Muscle layer of colon (tissue), 2 donors: ENCODE measurements around the gene MROH9.

Source experiments
- H3K27ac ChIP-seq: one replicate; pipeline ENCODE4 v1.7.0; 2013; ENCODE audit warnings: low read depth, mild to moderate bottlenecking, low read length, moderate library complexity
- H3K27me3 ChIP-seq, 2 donors: one replicate each; pipeline ENCODE4 v1.7.0; 2013; ENCODE audit warnings: low read length in 2 of 2, mild to moderate bottlenecking in 2 of 2; ENCODE audit not compliant: insufficient read depth in 2 of 2, control insufficient read depth in 1 of 2
- H3K36me3 ChIP-seq: one replicate; pipeline ENCODE4 v1.7.0; 2013; ENCODE audit warnings: mild to moderate bottlenecking, low read length; ENCODE audit not compliant: insufficient read depth
- H3K4me1 ChIP-seq: one replicate; pipeline ENCODE4 v1.7.0; 2013; ENCODE audit warnings: mild to moderate bottlenecking, low read length; ENCODE audit not compliant: insufficient read depth
- H3K4me3 ChIP-seq, 2 donors: one replicate each; pipeline ENCODE4 v1.7.0; 2013; ENCODE audit warnings: low read length in 2 of 2, low read depth in 1 of 2, mild to moderate bottlenecking in 1 of 2, moderate library complexity in 1 of 2
- H3K9ac ChIP-seq: one replicate; pipeline ENCODE4 v1.7.0; 2013; ENCODE audit warnings: low read length
- H3K9me3 ChIP-seq: one replicate; pipeline ENCODE4 v1.7.0; 2013; ENCODE audit warnings: mild to moderate bottlenecking, low read length
- donor health status: abdominal sarcoma.
- donor health status: Adenocarcinoma of cecum.

MROH9 gene

DNA sequence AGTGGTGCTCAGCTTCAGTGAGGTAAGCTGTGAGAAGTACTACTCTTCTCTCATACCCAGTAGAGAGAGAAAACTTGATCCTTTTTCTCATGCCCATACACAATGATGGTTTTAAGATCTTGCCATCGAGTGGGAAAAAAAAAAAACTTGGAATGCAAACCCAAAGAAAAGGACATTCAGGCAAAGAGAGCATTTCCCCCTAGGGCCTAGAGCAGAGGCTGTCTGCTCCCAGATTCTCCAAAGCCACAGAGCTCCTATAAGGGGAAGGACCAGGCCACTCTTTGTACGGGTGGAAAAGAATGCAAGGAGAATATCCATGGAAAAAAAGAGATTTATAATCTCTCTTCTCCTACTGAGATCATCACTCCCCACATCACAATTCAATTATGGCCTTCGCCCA is 34.9 kb downstream of the MROH9 start:
- H3K9me3 ChIP-seq = no peaks in the 10 kb centered on the region
- no peaks in the 10 kb centered on the region for H3K27me3 ChIP-seq
- no peak overlapping the region for H3K4me3 ChIP-seq
- H3K9ac ChIP-seq = no peak overlapping the region
- no peak overlapping the region for H3K27ac ChIP-seq
- no peaks in the 10 kb centered on the region for H3K36me3 ChIP-seq
- H3K4me1 ChIP-seq = no peaks in the 10 kb centered on the region

DNA sequence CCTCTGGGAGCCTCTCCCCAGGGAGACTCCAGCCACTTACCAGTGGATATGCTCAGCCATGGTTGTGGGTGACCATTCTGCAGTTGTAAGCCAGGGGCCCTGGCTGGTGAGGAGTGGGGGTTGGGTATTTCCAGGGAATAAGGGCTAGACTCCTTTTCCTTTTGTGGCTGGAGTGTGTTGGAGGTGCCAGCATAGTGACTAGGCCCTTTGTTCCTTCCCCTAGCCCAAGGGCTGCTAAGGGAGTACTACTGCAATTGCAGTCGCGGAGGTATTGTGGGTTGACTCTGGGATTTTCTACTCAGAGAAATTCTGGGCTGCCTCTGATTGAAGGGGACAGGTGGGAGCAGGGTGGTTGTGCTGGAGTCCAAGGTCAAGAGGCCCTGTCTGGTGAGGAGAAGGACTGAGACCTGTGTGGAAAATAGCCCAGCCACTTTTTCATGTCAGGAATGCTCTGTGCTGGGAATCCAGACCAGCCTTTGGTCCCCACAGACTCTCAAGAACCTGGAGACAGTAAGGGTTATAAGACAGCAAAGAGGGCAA is 43.1 kb downstream of the MROH9 start:
- H3K9me3 ChIP-seq = no peaks in the 10 kb centered on the region
- H3K9ac ChIP-seq = no peak overlapping the region
- no peaks in the 10 kb centered on the region for H3K27me3 ChIP-seq
- H3K36me3 ChIP-seq = no peaks in the 10 kb centered on the region
- no peak overlapping the region for H3K4me3 ChIP-seq
- no peak overlapping the region for H3K27ac ChIP-seq
- no peaks in the 10 kb centered on the region for H3K4me1 ChIP-seq

DNA sequence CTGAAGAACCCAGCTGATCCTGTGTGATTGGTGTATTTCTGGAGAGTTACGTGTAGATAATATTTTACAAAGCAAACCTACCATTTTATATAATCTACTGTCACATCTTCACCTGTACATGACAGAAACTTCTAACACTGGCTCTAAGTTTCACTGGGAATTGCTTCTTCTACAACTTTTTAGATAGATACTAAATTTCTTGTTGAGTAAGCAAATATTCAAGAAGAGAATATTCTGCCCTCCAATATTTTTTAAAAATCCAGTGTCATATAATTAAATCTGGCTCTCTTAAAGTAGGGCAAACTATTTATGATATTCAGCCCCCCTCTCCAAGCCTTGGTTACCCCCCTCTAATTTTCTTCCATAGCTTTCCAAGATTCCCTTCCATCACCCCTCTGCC is 50.1 kb downstream of the MROH9 start:
- no peaks in the 10 kb centered on the region for H3K4me1 ChIP-seq
- H3K9me3 ChIP-seq = no peaks in the 10 kb centered on the region
- no peaks in the 10 kb centered on the region for H3K36me3 ChIP-seq
- no peak overlapping the region for H3K4me3 ChIP-seq
- H3K27me3 ChIP-seq = no peaks in the 10 kb centered on the region
- no peak overlapping the region for H3K9ac ChIP-seq
- no peak overlapping the region for H3K27ac ChIP-seq

DNA sequence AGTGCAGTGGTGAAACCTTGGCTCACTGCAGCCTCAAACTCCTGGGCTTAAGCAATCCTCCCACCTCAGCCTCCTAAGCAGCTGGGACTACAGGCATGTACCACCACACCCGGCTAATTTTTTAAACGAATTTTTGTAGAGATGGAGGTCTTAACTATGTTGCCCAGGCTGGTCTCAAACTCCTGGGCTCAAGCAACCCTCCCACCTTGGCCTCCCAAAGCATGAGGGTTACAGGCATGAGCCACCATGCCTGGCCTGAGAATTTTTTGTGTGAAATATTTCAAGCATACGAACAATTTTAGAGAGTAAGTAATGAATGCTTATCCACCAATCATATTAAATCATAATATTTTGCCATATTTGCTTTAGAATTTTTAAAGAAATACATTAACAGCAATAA is 51.6 kb downstream of the MROH9 start:
- H3K36me3 ChIP-seq = no peaks in the 10 kb centered on the region
- H3K9ac ChIP-seq = no peak overlapping the region
- H3K27ac ChIP-seq = no peak overlapping the region
- no peaks in the 10 kb centered on the region for H3K9me3 ChIP-seq
- H3K27me3 ChIP-seq = no peaks in the 10 kb centered on the region
- H3K4me3 ChIP-seq = no peak overlapping the region
- H3K4me1 ChIP-seq = no peaks in the 10 kb centered on the region

DNA sequence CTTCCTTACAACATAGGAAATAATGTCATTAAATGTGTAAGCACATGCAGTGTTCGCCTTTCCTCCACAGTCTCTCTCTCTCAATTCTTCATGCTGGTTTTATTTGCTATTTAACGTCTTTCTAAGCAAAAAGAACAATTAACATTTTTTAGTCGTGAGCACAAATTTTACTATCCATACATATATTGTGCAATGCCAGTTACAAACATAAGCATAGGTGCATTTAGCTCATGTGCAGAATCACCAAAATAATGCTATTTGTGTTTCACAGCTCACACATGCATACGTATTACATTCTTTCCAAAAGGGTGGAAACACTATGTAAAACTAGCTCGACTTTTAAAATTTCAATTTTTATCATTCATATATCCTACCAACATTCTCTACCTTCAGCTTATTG is 52.1 kb downstream of the MROH9 start:
- Histone ChIP-seq H3K27me3 (no peaks in the 10 kb centered on the region), H3K9ac (no peak overlapping the region), H3K4me1 (no peaks in the 10 kb centered on the region), H3K36me3 (no peaks in the 10 kb centered on the region), H3K27ac (no peak overlapping the region), H3K4me3 (no peak overlapping the region), H3K9me3 (no peaks in the 10 kb centered on the region)

DNA sequence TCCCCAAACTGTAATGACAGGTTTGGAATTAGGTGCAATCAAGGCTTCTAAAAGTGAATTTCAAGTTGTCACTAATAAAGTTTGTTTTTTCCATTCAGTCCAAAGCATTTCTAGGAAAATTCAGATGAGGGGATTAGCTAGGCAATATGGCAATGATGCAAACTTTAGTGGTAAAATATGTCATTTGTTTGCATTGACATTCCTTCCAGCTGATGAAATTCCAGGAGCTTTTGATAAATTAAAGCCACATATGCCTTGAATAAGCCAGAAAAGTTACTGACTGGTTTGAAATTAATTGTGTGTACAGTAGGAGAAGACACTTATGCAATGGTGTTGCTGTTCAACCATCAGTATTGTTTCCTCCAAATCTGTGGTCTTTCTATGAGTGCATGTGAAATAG is 57.8 kb downstream of the MROH9 start:
- Histone ChIP-seq H3K36me3 (no peaks in the 10 kb centered on the region), H3K27ac (no peak overlapping the region), H3K27me3 (no peaks in the 10 kb centered on the region), H3K4me3 (no peak overlapping the region), H3K4me1 (no peaks in the 10 kb centered on the region), H3K9me3 (no peaks in the 10 kb centered on the region), H3K9ac (no peak overlapping the region)

DNA sequence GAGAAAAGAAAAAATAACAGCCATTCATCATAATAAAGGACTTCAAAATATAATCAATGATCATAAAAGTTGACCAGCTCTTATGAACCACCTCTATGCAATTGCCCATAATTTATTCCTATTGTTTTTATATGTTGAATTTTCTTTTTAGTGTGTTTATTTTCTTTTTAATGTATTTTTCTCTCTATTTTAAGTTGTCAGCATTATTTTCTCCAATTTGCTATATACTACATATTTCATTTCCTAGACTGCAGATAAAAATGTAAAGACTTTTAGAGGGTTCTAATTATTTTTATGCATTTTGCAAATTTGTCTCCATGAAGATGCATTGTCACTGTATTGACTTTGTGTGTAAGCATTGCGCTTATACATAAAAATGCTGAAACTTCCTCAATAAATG is 58.4 kb downstream of the MROH9 start:
- H3K4me1 ChIP-seq = no peaks in the 10 kb centered on the region
- no peaks in the 10 kb centered on the region for H3K9me3 ChIP-seq
- no peaks in the 10 kb centered on the region for H3K27me3 ChIP-seq
- no peak overlapping the region for H3K9ac ChIP-seq
- no peak overlapping the region for H3K4me3 ChIP-seq
- no peak overlapping the region for H3K27ac ChIP-seq
- no peaks in the 10 kb centered on the region for H3K36me3 ChIP-seq

DNA sequence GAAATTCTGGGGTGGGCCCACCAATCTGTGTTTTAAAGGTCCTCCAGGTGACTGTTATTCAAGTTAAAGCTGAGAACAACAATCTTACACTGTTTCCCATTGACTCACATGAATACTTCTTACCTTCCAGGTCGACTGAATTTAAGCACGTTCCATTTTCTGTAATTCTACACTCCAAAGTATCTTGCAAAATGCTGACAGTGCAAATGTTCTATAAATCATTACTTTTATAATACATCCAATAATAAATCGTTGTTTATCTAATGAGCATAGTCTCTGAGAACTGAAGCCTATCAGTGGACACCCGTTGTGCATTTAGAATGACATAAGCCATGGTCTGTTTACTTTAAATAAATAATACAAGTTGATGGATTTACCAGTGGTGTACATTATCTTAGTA is 79.5 kb downstream of the MROH9 start:
- Histone ChIP-seq H3K36me3 (no peaks in the 10 kb centered on the region), H3K27ac (no peak overlapping the region), H3K9ac (no peak overlapping the region), H3K4me1 (no peaks in the 10 kb centered on the region), H3K27me3 (no peaks in the 10 kb centered on the region), H3K9me3 (no peaks in the 10 kb centered on the region), H3K4me3 (no peak overlapping the region)

DNA sequence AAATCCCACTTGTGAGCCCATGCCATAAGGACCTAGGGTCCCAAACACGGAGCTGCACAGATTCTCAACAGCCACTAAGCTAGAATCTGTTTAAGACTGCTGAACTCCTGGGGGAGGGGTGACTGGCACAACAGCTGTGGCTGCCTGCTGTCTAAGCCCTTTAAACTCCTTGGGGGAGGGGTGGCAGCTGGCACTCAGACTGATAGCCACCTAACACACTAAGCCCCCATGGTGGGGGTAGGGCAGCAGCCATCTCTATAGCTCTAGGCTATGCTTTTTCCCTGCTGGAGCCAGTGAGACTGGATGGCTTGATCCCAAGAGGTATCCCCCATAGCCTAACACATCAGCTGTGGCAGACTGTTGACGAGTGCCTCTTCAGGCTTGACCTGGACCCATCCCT is 82.1 kb downstream of the MROH9 start:
- Histone ChIP-seq H3K4me3 (no peak overlapping the region), H3K27me3 (no peaks in the 10 kb centered on the region), H3K27ac (no peak overlapping the region), H3K36me3 (no peaks in the 10 kb centered on the region), H3K9ac (no peak overlapping the region), H3K4me1 (no peaks in the 10 kb centered on the region), H3K9me3 (no peaks in the 10 kb centered on the region)

DNA sequence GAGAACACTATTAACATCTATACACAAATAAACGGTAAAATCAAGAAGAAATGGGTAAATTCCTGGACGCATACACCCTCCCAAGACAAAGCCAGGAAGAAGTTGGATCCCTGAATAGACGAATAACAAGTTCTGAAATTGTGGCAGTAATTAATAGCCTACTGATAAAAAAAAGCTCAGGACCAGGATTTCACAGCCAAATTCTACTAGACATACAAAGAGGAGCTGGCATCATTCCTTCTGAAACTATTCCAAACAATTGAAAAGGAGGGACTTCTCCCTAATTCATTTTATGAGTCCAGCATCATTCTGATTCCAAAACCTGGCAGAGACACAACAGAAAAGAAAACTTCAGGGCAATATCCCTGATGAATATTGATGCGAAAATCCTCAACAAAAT is 84.6 kb downstream of the MROH9 start:
- no peaks in the 10 kb centered on the region for H3K27me3 ChIP-seq

DNA sequence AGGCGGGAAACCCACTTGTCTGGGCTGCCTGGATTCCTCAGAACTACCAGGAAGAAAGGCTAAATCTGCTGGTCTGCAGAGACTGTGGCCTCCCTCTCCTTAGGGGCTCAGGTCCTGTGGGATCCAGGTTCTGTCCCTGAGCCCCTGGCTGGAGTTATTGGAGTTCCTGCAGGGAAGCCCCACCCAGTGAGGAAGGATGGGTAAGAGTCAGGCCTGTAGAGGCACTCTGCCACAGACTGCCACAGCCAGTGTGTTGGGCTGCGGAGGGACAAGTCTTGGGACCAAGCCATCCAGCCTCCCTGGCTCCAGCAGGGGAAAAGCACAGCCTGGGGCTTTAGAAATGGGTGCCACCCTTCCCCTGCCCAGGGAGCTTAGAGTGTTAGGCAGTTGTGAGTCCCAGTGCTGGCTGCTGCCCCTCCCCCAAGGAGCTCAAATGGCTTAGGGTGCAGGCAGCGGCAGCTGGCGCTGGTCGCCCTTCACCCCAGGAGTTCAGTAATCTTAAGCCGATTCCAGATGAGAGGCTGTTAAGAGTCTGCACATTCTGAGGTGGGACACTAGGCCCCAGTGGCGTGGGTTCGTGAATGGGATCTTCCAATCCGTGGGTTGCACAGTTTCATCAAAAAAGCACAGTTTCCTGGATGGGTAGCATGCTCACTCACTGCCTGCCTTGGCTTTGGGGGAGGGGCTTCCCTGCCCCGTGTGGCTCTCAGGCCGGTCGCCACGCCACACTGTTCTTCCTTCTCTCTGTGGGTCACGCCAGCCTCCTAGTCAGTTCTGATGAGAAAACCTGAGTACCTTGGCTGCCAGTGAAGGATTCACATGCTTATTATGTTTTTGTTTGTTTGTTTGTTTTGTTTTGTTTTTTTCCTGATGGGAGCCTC is 97.7 kb downstream of the MROH9 start:
- Histone ChIP-seq H3K36me3 (no peaks in the 10 kb centered on the region), H3K27ac (no peak overlapping the region), H3K4me3 (no peak overlapping the region), H3K9me3 (no peaks in the 10 kb centered on the region), H3K4me1 (no peaks in the 10 kb centered on the region), H3K27me3 (no peaks in the 10 kb centered on the region), H3K9ac (no peak overlapping the region)

More for the DNA sequence above, 84.6 kb downstream of the MROH9 start:
- Histone ChIP-seq H3K27ac (no peak overlapping the region), H3K4me3 (no peak overlapping the region), H3K9me3 (no peaks in the 10 kb centered on the region), H3K4me1 (no peaks in the 10 kb centered on the region), H3K9ac (no peak overlapping the region), H3K36me3 (no peaks in the 10 kb centered on the region)

DNA sequence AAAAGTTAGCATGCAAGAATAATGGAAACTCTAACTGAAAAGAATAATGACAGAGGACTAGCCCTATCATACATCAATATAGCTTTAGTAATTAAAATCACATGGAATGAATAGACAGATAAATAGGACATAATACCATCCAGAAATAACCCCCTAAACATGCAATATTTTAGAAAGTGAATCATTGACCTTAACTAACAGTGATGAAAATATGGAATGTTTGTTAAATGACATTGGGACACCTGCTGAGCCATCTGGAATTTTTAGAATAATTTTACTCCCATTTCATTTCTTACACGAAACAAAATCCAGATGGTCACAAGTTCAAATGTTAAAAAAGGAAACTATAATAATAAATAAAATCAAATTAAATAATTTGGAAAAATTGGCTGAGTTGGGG is 102.3 kb downstream of the MROH9 start:
- Histone ChIP-seq H3K4me3 (no peak overlapping the region), H3K9me3 (no peaks in the 10 kb centered on the region), H3K27me3 (no peaks in the 10 kb centered on the region), H3K36me3 (no peaks in the 10 kb centered on the region), H3K27ac (no peak overlapping the region), H3K9ac (no peak overlapping the region), H3K4me1 (no peaks in the 10 kb centered on the region)
